Stimulated activated CD4-positive, alpha-beta T cell treated with anti-CD3 and anti-CD28 coated beads, TNF-alpha, amount 100 ng/mL, for 4 hours (primary cell): Measurements from ENCODE around the gene C18orf32.
"Not testable (repeated sequence)": the region's sequence is repeated elsewhere in the genome, so short reads cannot be mapped to it uniquely, and the experiment has no call there.

Experiments used
- DNase-seq, 3 experiments: peaks; one replicate each; pipeline ENCODE4 v3.0.0-alpha.2; 2020; ENCODE audit warnings: low read depth in 3 of 3

The C18orf32 gene

DNA sequence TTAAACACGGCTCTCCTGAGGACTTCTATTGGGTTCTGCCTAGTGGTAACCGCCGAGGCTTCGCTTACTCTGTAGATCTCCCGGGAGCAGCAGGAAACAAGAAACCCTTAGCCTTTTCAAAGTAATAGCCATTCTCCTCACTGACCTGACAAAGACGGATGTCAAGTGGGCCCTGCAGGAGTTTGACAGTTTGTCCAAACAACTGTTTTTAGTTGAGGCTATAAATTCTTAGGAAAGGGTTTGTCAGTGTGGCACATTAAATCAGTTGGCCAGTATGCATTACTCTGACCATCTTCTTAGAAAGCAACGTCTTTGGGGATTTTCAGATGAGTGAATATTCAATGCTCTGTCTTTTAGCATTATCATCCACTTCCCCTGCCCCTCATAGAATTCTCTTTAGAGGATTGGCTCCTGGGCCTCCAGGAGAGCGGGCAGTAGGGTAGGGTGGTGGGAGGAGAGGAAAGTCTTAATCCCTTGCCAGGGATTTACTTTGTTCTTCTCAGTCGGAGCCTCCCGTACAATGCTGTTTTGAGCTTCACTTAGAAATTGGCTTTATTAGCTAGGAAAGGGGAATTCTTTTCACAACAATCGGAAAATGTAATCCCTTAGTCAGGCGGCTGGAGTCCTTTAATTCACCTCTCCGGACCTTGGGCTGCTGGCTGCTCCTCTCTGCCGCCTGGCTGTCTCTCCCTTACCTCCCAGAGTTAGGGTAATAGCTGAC is 13.3 kb upstream of the C18orf32 start:
- no peak for DNase-seq

DNA sequence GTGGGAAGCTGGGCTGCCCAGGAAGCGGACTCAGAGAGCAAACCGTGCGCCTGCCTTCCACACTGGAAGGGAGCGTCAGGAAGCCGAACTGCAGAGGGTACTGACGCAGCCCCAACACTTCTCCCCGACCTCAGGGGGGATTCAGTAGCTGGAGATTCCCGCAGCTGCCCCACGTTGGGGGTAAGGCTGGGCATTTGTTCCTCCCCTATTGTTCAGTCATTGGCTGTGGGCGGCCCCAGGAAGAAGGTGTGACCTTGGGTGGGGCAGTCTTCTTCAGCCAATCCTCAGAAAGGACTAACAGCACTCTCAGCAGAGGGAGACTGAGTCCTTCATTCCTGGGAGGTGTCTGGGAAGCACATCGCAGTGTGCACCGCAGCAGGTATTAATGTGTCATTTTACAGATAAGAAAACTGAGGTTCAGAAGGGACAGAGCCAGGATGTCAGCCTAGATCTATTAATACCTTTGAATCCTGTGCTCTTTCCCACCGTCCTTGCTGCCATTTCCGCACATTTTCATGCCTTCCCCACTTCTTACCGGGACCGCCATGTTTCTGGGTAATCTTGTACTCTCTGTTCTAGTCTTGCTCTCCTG is 12.1 kb upstream of the C18orf32 start:
- no peak for DNase-seq

DNA sequence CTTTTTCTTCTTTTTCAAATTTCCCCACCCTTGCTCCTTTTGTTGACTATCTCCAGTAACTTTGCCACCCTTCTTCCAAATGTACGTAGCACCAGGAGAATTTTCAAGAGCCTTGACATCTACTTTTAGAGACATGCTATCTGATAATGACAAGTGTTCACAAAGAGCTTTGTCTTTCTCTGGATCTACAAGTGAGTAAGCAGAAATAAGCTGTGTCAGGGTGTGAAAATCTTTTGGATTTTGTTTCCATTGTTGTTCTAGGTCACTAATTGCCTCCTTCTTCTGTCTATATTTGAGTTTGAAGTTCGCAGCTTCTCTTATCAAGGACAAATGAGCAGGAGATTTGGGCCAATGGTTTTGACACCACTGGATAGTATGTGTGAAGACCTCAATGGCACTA is 8.4 kb upstream of the C18orf32 start:
- no peak for DNase-seq

DNA sequence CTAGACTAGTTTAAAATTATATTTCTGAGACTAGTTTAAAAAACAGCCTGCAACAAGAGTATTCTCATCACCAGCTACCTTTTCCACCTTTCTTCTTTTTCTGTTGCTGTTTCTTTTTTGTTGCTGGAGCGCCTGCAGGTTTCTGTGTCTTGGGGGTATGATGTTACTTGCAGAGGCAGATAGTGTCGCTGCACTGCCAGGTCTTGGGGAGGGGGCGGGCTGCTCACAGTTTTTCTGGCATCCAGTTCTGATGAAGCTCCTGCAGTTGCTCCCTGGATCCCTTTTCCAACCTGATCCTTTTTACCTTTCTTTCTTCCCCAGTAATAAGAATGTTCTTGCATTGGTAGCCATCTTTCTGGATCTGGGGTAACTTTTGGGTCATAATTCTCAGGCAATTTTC is 8.0 kb upstream of the C18orf32 start:
- DNase-seq = no peak

DNA sequence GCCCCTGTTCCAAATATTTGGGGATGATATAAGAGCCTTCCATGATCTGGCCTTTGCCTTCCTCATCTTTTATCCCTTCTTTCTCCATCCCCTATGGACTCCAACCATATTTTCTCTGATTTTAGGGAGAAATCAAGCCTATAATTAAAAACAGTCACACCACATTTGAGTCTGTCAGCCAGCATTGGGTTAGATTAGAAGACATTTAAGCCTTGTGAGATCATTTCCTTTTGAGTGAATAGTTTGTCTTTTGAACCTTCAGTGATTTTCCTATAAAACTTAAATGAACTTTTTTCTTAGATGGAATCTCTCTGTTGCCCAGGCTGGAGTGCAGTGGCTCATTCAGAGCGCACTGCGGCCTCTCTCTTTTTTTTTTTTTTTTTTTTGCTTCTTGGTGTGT is 7.6 kb upstream of the C18orf32 start:
- no peak for DNase-seq

DNA sequence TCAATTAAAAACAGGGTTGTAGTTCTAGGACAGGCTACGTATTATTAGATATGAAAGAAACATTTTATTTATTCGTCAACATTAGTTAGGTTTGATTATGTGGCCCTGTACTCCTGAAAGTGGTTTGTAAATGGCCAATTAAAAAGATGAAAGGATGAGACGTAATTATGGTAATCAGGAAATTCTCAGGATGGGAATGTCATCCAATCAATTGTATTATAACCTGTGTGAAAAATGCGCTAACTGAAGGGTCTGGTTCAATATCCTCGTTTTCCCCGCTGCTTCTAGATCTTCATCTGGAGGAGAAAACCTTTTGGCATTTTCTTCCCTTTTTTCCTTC is 5.6 kb upstream of the C18orf32 start:
- no peak for DNase-seq

DNA sequence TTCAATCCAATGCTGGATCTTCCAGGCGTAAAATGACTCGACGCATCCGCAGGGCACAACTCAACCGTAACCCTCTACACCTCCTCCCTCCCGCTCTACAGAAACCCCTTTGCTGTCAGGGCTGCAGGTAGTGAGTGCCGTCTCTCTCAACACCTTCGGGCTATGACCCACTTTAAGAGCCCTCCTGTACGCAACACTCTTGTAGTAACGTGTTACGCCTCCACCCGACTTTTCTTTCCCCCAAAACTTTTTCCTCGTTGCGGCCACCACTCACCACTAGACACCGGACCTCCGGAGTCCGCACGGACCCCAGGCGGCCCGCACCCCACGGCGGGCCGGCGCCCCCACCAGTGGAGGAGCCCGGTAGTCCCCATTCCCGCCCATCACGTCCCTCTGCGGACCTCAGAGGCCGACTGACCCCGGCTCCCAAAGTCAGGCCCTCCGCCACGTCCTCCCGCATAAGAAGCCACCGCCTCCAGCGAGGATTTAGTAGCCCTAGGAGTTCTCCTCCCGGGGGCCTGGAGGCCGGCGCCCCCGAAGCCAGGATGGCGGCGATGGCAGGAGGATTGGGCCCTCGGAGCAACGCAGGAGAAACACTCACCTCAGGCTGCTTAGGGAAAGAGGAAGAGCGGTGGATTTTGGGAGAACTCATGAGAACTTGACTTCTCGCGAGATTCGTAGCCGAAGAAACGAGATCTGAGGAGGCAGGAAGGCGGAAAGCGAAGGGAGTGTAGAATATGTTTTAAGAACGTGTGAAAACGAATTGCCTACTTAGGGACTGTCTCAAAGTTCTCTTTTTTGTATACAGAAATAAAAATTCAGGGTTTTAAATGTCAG is 5.0 kb upstream of the C18orf32 start, which contains the start of gene RPL17:
Gene RPL17, minus strand, starts transcription at position 609 of the 837 bp plus-strand sequence.
- DNase-seq = peak; percentile 56 to 76 (median 74)

DNA sequence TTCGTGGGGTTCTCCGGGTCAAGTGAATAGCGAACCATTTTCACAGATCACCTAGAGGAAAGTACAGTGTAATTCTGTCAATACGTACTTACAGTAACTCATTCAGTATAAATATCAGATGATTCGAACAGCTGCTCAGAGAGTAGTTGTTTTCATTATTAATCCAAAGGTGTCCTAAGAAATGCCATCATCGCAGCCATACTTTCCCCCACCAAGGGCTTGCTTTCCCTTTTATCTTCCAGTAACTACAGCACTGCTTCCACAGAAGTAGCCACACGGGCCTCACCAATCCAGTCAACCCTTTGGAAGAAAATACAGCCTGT is 4.5 kb upstream of the C18orf32 start:
- no peak for DNase-seq

DNA sequence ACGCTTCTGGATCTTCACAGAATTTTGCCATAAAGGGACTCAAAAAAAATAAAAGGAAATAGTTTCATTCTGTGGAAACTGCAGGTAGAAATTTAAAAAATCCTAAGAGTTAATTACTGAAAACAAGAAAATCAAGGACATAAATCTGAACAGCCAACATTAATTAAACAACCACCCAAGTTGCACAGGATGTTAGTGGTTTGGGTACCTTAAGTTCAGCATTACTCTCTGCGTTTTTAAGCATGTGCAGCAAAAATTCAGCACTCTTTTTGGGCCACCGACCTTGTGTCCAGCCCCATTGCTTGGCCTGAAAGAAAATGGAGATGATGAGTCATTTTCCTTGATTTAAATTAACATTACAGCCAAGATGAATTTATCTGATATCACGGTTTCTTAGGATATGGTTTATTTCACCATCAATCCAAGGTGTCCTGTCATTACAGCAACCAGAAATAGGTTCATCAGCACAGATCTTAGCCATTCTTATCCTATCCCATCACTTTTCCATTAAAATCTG is 3.3 kb upstream of the C18orf32 start:
- no peak for DNase-seq

DNA sequence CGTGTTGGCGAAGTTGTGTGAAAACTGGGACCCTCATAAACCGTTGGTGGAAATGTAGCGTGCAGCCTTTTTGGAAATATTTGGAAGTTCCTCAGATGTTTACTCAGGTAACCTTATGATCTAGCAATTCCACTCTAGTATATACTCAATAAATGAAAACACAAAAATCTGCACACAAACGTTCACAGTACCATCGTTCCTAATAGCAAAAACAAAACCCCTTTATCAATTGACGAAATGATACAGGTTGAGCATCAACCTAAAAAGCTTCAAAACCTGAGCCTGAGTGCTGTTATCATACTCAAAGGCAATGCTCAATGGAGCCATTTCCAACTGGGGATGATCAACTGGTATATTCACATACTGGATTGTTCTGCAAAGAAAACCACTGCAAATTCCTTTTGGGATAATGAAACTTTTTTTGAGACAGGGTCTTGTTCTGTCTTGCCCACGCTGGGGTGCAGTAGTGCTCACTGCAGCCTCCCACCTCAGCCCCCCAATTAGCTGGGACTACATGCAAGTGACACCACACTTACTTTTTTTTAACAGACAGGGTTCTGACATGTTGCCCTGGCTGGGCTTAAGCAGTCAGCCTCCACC is 777 bp upstream of the C18orf32 start:
- no peak for DNase-seq

DNA sequence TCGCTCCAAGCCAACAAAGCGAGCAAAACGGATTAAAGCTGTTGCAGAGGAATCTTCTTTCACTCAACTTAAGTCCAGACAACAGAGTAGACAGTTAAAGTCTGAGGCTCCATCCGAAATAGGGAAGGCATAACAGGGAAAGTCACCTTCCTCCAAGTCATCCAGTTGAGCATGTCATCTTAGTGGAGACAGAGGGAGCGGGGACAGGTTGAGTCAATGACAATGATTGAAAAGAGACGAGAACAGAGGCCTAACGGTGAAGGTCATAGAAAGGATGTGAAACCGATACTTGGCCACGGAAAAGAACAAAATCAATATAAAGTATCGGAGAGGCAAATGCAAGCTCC is 455 bp downstream of the C18orf32 start:
- DNase-seq = no peak

DNA sequence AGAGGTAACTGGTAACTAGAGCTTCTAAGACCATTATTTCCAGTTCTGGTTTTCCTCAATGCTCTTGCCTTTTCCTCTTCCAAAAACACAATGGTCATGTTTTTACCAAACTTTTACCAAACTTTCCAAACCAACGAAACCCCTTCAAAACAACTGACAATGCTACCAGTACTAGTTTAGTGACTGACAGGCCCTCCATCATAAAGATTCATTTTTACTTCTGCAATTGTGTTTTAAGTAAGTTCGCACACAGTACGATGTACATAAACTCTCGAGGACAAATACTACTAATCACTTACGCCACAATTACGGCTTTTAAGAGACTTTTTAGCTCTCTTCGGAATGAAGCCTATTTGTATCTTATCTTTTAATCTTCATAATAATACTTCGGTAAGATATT is 900 bp downstream of the C18orf32 start:
- DNase-seq = no peak

DNA sequence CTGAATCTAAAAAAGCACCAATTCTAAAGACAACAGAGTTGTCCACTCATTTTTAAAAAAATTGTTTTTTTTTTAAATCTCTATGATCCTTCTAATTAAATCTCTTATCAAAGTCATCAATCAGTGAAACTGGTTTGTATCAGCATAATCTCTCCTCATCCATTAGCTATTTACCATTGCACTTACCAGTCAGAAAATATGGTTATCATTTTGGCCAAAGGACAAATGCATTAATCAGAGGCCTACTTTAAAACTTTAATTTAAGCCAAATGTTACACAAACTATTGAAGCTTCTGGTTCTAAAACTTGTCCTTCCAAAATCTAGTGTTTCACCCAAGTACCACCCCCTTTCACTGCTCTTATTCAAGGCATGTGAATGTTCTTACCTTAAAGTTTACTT is 3.8 kb downstream of the C18orf32 start:
- no peak for DNase-seq

DNA sequence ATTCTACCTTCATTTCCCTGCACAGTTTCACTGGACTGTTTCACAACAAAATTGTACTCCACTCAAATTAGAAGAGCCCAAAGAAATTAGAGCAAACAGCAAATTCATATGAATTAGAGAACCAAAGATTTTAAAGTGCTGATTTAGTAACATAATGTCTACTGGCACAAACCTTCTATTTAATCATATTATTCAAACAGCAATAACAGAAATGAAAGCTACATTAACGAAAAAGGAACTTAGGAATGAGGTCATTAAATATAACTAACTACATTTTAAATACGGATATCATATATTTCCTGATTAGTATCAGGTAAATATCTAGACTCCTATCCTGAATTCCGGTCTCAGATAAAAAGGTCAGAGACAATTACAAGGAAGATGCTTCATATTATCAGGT is 5.1 kb downstream of the C18orf32 start:
- no peak for DNase-seq

DNA sequence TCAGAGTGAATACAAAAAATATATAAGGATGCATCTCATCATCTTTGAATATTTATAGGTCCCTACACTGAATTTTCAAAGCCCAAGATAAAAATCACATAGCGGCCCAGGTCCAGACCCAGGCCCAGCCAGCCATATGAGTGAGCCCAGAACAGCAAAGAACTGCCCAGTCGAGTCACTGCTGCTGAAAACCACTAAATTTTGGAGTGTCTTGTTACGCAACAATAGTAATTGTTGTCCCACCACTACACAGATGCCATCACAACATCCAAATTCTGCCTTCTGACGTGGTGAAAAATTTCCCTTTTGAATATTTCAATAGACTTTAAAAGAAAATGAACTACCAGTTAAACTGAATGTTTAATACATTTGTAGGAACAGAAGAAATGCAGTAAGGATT is 5.7 kb downstream of the C18orf32 start:
- no peak for DNase-seq

DNA sequence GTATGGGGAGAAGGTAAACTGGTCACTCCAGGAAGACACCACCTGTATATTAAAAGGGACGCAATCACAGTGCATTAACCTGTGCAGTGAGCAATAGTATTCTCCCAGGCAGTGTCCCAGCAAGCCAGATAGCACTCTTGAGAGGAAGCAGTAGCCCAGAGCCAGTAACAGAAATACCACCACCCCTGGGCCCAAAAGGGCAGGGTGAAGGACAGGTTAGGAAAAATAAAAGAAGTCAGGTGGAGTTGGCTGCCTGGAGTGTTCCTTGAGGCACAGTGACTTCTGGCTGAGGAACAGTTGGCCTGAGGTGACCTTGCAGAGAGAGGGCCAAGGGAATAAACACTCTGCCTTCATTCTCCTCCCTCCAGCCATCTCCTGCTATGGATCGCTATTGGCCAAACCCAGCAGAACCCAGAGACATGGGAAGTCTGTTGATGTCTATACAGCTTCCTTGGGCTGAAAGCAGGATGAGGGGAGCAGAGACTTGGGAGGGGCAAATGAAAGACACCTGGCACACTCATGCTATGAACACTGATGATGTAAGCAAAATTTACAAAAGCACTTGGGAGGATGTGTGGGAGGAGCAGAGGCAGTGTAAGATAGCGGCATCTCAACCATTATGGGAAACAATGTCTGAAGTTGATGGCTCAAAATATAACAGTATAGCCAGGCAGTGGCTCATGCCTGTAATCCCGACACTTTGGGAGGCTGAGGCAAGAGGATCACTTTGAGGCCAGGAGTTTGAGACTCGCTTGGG is 7.5 kb downstream of the C18orf32 start:
- DNase-seq = no peak

DNA sequence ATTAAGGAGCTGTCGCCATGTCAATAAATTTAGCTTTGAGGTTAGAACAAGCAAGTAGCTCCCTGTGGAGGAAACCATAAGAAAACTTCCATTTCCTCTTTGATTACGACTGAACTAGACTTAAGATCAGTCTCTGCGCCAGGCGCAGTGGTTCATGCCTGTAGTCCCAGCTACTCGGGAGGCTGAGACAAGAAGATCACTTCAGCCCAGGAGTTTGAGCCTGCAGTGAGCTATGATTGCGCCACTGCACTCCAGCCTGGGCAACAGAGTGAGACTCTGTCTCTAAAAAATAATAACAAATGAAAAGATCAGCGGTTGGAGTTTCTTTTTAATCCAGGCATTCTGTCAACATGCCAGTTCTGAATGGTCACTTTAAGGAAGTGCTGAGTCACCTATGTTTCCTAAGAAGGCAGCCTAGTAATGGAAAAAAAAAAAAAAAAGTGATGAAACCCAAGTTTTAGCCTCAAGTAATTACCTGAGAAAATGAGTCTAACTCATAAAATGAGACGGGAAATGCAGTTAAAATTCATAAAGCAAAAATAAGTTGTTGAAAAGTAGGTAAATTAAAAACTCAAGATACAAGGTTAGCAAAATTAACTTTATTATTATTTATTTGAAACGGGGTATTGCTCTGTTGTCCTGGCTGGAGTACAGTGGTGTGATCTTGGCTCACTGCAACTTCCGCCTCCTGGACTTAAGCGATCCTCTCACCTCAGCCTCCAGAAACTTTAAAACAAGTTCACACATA is 10.2 kb downstream of the C18orf32 start:
- no peak for DNase-seq

DNA sequence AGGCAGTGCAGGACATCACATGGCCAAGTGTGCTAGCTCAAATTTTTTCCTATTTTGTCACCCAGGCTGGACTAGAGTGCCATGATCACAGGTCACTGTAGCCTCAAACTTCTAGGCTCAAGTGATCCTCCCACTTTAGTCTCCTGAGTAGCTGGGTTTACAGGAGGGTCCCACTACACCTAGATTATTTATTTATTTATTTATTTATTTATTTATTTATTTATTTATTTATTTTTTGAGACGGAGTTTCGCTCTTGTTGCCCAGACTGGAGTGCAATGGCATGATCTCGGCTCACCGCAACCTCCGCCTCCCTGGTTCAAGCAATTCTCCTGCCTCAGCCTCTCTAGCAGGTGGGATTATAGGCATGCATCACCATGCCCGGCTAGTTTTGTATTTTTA is 12.1 kb downstream of the C18orf32 start:
- DNase-seq = not testable (repeated sequence)

DNA sequence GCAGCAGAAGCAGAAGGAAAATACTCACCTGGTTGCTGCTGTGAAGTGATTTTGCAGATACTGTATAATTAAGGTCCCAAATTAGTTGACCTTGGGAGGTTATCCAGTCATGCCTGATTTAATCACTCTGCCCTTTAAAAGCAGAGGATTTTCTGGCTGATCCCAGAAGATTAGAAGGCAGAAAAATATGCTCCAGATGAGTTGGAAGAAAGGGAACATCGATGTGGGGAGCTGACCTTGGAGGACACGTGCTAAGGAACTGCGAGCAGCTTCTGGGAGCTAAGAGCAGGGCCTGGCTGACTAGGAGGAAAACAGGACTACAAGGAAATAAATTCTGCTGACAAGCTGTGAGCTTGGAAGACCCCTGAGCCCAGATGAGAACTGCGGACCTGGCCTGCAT is 13.3 kb downstream of the C18orf32 start:
- no peak for DNase-seq

DNA sequence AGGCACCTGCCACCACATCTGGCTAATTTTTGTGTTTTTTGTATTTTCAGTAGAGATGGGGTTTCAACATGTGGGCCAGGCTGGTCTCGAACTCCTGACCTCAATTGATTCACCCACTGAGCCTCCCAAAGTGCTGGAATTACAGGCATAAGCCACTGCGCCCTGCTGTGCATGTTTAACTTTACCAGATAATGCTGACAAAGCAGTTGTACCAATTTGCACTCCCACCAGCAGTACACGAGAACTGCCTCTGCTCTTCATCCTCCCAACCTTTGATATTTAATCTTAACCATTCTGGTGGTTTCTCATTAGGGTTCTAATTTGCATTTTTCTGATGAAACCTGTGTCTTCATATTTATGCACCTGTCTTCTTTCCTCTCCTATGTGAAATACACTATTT is 14.6 kb downstream of the C18orf32 start:
- DNase-seq = no peak

DNA sequence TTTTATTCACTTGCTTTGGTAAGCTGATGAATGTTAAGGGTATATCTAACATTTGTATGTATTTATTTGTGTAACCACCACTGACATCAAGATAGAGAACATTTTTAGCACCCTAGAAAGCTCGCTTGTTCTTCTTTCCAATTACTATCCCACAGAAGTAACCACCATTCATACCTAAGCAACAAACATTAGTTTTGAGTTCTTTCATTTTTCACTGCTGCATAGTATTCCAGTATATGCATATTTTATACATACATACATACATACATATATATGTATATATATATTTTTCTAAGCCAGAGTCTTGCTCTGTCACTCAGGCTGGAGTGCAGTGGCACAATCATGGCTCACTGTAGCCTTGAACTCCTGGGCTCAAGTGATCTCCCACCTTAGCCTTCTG is 15.5 kb downstream of the C18orf32 start:
- DNase-seq = no peak
